ENCODE measurements around the gene SEMA3D. TPM values are rescaled to one million over a fixed set of nuclear protein-coding genes. Genes with fewer than 3 reads are reported as not detected.

SEMA3D gene
- total RNA-seq, 3 donors from 2014 or later: 1.5 to 5.4 (median 2.1) TPM

GRCh38 chr7:85103962-85104361 is 82.9 kb downstream of the SEMA3D start:
- intact Hi-C loops (cut with DNase I, micrococcal nuclease): no loop called here
- Histone ChIP-seq H3K4me3 (no peak overlapping the region), H3K36me3 (ENCODE audit: low read depth) (no peaks in the 10 kb centered on the region), H3K9me3 (no peaks in the 10 kb centered on the region), H3K4me1 (ENCODE audit: low read depth) (no peaks in the 10 kb centered on the region)
- no peak for TF ChIP-seq CTCF (IDR thresholded peaks at IDR 0.05)
- ATAC-seq (no peak), DNase-seq (no peak)

DNA sequence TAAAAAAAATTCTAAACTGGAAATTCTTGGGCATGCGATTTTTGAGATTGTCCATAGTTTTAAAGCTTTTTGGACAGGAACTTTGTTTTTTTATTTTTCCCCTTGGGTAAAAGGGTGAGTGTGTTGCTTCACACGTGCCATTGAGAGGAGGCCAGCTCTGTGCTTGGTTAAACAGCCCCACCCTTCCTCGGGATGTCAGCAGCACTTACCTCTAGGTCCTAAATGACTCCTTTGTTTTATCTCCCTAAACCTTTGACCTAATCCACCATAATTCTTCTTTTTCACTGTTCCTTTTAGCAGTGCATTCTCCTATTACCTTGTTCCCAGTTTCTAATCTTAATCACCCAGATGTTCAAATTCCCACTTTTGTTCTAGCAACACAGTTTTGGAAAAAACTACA is 83.5 kb downstream of the SEMA3D start:
- intact Hi-C loops (cut with DNase I, micrococcal nuclease): no loop called here
- Histone ChIP-seq H3K36me3 (ENCODE audit: low read depth) (no peaks in the 10 kb centered on the region), H3K9me3 (no peaks in the 10 kb centered on the region), H3K4me1 (ENCODE audit: low read depth) (no peaks in the 10 kb centered on the region), H3K4me3 (no peak overlapping the region)
- DNase-seq: peak in 1 of 3 donors; percentile 2
- ATAC-seq: no peak
- TF ChIP-seq CTCF (IDR thresholded peaks at IDR 0.05): no peak

DNA sequence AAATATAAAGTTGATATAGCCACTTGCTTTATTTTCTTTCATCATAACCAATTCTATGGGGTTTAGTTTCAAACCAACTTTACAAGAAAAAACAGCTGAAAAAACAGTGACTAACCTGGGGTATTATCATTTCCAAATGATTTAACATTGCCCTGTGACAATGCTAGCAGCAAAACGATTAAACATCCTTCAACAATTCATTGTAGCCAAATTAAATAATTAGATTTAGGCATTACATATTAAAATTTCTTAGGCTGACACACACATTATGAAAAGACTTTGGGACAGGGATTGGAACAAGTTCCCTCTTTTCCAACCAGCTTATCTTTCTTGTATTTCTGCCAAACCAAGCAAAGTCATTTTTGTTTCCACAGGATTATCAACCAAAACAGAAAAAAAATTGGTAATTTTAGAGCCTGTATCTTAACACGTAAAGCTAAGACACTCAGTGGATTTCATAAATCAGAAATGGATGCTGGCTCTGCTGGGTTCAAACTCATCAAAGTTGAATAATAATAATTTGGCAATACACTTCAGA is 84.0 kb downstream of the SEMA3D start:
- no peak for TF ChIP-seq CTCF (IDR thresholded peaks at IDR 0.05)
- ATAC-seq (no peak), DNase-seq (no peak)
- Histone ChIP-seq H3K9me3 (no peaks in the 10 kb centered on the region), H3K36me3 (ENCODE audit: low read depth) (no peaks in the 10 kb centered on the region), H3K4me1 (ENCODE audit: low read depth) (no peaks in the 10 kb centered on the region), H3K4me3 (no peak overlapping the region)
- intact Hi-C loops (cut with DNase I, micrococcal nuclease): no loop called here

DNA sequence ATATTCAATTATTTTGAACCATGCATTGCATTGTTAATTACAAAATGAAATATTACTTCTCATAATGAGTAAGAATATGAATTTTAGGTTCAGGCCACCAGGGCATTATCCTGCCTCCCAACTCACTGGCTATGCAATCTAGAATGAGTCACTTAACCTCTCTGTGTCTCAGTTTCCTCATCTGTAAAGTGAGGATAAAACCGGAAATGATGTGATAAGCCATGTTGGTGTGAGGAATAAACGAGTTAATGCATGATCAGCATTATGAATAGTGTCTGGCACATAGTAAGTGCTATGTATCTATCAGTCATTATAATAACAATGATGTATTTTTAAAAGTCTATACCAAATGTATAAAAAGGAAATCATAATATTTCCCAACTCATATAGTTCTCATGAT is 85.5 kb downstream of the SEMA3D start:
- DNase-seq: no peak
- TF ChIP-seq CTCF (IDR thresholded peaks at IDR 0.05): no peak
- no peak overlapping the region for H3K4me3 ChIP-seq
- no peaks in the 10 kb centered on the region for H3K36me3 ChIP-seq (ENCODE audit: low read depth)
- ATAC-seq: no peak
- no peaks in the 10 kb centered on the region for H3K9me3 ChIP-seq
- no peaks in the 10 kb centered on the region for H3K4me1 ChIP-seq (ENCODE audit: low read depth)
- intact Hi-C loops (cut with DNase I, micrococcal nuclease): no loop called here

DNA sequence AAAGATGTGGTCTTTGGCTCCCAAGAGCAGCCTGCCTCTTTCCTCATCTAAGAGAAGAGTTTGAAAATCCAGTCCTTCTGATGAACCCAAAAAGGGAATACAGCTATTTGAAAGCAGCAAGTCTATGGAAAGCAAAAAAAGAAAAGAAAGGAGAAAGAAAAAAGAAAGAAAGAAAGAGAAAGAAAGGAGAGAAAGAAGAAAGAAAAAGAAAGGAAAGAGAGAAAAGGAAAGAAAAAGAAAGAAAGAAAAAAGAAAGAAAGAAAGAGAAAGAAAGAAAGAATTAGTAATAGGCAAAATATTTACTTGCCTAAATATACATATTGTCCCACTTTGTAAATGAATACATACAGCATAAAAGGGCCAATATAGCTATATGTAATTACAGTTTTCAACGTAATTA is 89.0 kb downstream of the SEMA3D start:
- intact Hi-C loops (cut with DNase I, micrococcal nuclease): no loop called here
- TF ChIP-seq CTCF (IDR thresholded peaks at IDR 0.05): no peak

GRCh38 chr7:85095806-85096205 is 91.0 kb downstream of the SEMA3D start:
- no peaks in the 10 kb centered on the region for H3K4me1 ChIP-seq (ENCODE audit: low read depth)
- no peak for DNase-seq
- H3K36me3 ChIP-seq (ENCODE audit: low read depth): no peaks in the 10 kb centered on the region
- ATAC-seq: no peak
- no peak overlapping the region for H3K4me3 ChIP-seq
- intact Hi-C loops (cut with DNase I, micrococcal nuclease): no loop called here
- H3K9me3 ChIP-seq: no peaks in the 10 kb centered on the region
- no peak for TF ChIP-seq CTCF (IDR thresholded peaks at IDR 0.05)

More for the DNA sequence above, 89.0 kb downstream of the SEMA3D start:
- ATAC-seq (no peak), DNase-seq (no peak)
- Histone ChIP-seq H3K4me1 (ENCODE audit: low read depth) (no peaks in the 10 kb centered on the region), H3K4me3 (no peak overlapping the region), H3K36me3 (ENCODE audit: low read depth) (no peaks in the 10 kb centered on the region), H3K9me3 (no peaks in the 10 kb centered on the region)
